Adrenal gland (tissue), 5 donors: ENCODE data around the gene LARGE1.

Experiments used
- CTCF ChIP-seq, 6 experiments: fragments of 450-650 bp in 4 of 6; fragments of 200-600 bp in 2 of 6; sonication (generic) in 1 of 6; IDR thresholded peaks; 1 replicate in 5 of 6; 2 replicates in 1 of 6; pipeline versions ENCODE4 v1.5.1 to v1.8.0; 2016 to 2021; ENCODE audit warnings: antibody characterized with exemption in 6 of 6, mild to moderate bottlenecking in 2 of 6, moderate library complexity in 1 of 6
- POLR2A ChIP-seq, 2 donors: fragments of 450-650 bp; IDR thresholded peaks; one replicate each; pipeline ENCODE4 v1.6.1; 2017; ENCODE audit warnings: antibody characterized with exemption in 2 of 2, mild to moderate bottlenecking in 2 of 2, moderate library complexity in 1 of 2
- donor health status: DM: no; HTN: no; CAD: no.

GRCh38 chr22:33835265-33835664 is 85.0 kb downstream of the LARGE1 start:
- TF ChIP-seq POLR2A (IDR thresholded peaks at IDR 0.05) (no peak), CTCF (IDR thresholded peaks at IDR 0.05) (no peak)
